WTC11 (cell line): ENCODE measurements around the gene OCSTAMP. TPM values are rescaled to one million over a fixed set of nuclear protein-coding genes. Genes with fewer than 3 reads are reported as not detected.

Experiments
- ATAC-seq: fragments of 200-7000 bp; cut with Tn5 transposase; 2 replicates; pipeline ENCODE4 v1.10.0; 2021; ENCODE audit warnings: mild to moderate bottlenecking, moderate library complexity
- CTCF ChIA-PET: fragments of 300-600 bp; sonication (Branson Sonifier 250); formaldehyde crosslinking; loops from one replicate; lab custom pipeline; 2021; ENCODE audit warnings: antibody characterized with exemption; lab: Charles Lee
- POLR2A ChIA-PET: fragments of 350-600 bp; sonication (Branson Sonifier 250); formaldehyde crosslinking; loops from one replicate; lab custom pipeline; 2021; ENCODE audit warnings: antibody characterized with exemption; lab: Charles Lee
- DNase-seq: peaks from one replicate; pipeline ENCODE4 v3.0.0; 2021; ENCODE audit warnings: low spot score
- H3K27ac Mint-ChIP-seq: 2 replicates; pipeline ENCODE4 v1.8.0; 2021; ENCODE audit warnings: mixed read lengths
- H3K27me3 Mint-ChIP-seq: 2 replicates; pipeline ENCODE4 v1.8.0; 2021; ENCODE audit warnings: low read depth, mild to moderate bottlenecking, moderate library complexity, mixed read lengths
- H3K36me3 Mint-ChIP-seq: 2 replicates; pipeline ENCODE4 v1.8.0; 2021; ENCODE audit warnings: mixed read lengths
- H3K4me1 Mint-ChIP-seq: 2 replicates; pipeline ENCODE4 v1.8.0; 2022; ENCODE audit warnings: mixed read lengths
- H3K4me3 Mint-ChIP-seq: 2 replicates; pipeline ENCODE4 v1.8.0; 2021; ENCODE audit warnings: mild to moderate bottlenecking, moderate library complexity, mixed read lengths
- H3K9me3 Mint-ChIP-seq: 2 replicates; pipeline ENCODE4 v1.8.0; 2021; ENCODE audit warnings: mixed read lengths
- CREB1 ChIP-seq: sonication (generic); formaldehyde crosslinking; IDR thresholded peaks from 2 replicates; pipeline ENCODE4 v1.8.0; 2023; ENCODE audit warnings: mild to moderate bottlenecking, missing genetic modification reagents
- ESRRA ChIP-seq: sonication (generic); formaldehyde crosslinking; IDR thresholded peaks from 2 replicates; pipeline ENCODE4 v1.8.1; 2022; ENCODE audit warnings: mild to moderate bottlenecking, missing genetic modification reagents, borderline replicate concordance
- KAT7 ChIP-seq: sonication (generic); formaldehyde crosslinking; IDR thresholded peaks from 2 replicates; pipeline ENCODE4 v1.8.1; 2023; ENCODE audit warnings: missing genetic modification reagents, mild to moderate bottlenecking, borderline replicate concordance
- NFYB ChIP-seq: sonication (generic); formaldehyde crosslinking; conservative IDR thresholded peaks from 2 replicates; pipeline ENCODE4 v1.8.0; 2022; ENCODE audit warnings: low read depth, missing genetic modification reagents
- NR1H2 ChIP-seq: sonication (generic); formaldehyde crosslinking; IDR thresholded peaks from 2 replicates; pipeline ENCODE4 v1.9.0; 2021; ENCODE audit warnings: mild to moderate bottlenecking, moderate library complexity, missing genetic modification reagents
- SMAD4 ChIP-seq: sonication (generic); formaldehyde crosslinking; IDR thresholded peaks from 2 replicates; pipeline ENCODE4 v1.8.0; 2022; ENCODE audit warnings: mild to moderate bottlenecking, missing genetic modification reagents
- ZNF121 ChIP-seq: sonication (generic); formaldehyde crosslinking; IDR thresholded peaks from 2 replicates; pipeline ENCODE4 v1.8.0; 2023; ENCODE audit warnings: missing genetic modification reagents
- ZNF263 ChIP-seq: sonication (generic); formaldehyde crosslinking; IDR thresholded peaks from 2 replicates; pipeline ENCODE4 v1.8.1; 2022; ENCODE audit warnings: low read depth, mild to moderate bottlenecking, moderate library complexity, missing genetic modification reagents
- ZNF317 ChIP-seq: sonication (generic); formaldehyde crosslinking; IDR thresholded peaks from 2 replicates; pipeline ENCODE4 v1.8.1; 2023; ENCODE audit warnings: low read depth, mild to moderate bottlenecking, moderate library complexity, missing genetic modification reagents, borderline replicate concordance
- ZNF671 ChIP-seq: fragments of 250-450 bp; sonication (Bioruptor Pico); IDR thresholded peaks from 2 replicates; pipeline ENCODE4 v1.8.0; 2021; ENCODE audit warnings: mild to moderate bottlenecking
- total RNA-seq: library from RNA; stranded (reverse); gene quantifications from 3 replicates; pipeline ENCODE4 v1.2.3, GENCODE V29; 2021
- TF ChIP-seq, protein P1 (sequence below): sonication (generic); formaldehyde crosslinking; IDR thresholded peaks from 2 replicates; pipeline ENCODE4 v1.8.0; 2022; ENCODE audit warnings: missing genetic modification reagents
- TF ChIP-seq, protein P2 (sequence below): sonication (generic); formaldehyde crosslinking; IDR thresholded peaks from 2 replicates; pipeline ENCODE4 v1.8.0; 2022; ENCODE audit warnings: mild to moderate bottlenecking, missing genetic modification reagents
- TF ChIP-seq, protein P3 (sequence below): sonication (generic); formaldehyde crosslinking; IDR thresholded peaks from 2 replicates; pipeline ENCODE4 v1.8.1; 2022; ENCODE audit warnings: low read depth, missing genetic modification reagents, borderline replicate concordance
- TF ChIP-seq, protein P4 (sequence below): fragments of 250-450 bp; sonication (Bioruptor Pico); conservative IDR thresholded peaks from 2 replicates; pipeline ENCODE4 v1.9.0; 2021; ENCODE audit warnings: mild to moderate bottlenecking

OCSTAMP gene
- total RNA-seq, 1 experiment from 2014 or later: not detected

DNA sequence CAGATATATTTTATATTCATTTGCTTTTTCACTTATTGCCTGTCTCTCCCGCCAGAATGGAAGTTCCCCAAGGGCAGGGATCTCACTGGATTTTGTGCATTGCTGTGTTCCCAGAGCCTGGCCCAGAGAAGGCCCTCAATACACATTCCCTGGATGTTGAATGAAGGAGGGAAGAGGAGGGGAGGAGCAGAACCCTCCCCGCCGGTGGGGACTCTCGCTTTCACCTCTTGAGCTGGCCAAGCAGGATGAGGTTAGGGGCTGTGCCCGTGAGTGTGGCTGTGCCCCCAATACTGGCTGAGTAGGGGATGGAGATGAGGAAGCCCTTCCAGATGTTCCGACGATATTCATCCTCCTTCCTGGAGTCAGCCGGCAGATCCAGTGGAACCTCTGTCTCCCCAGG lies 45.5 kb upstream of the OCSTAMP start (continued):
- TF ChIP-seq ZNF671 (CRISPR knock-in tag): no peak
- no peak for TF ChIP-seq ZNF121 (CRISPR knock-in tag)
- TF ChIP-seq NFYB: no peak
- TF ChIP-seq, protein P1, sequence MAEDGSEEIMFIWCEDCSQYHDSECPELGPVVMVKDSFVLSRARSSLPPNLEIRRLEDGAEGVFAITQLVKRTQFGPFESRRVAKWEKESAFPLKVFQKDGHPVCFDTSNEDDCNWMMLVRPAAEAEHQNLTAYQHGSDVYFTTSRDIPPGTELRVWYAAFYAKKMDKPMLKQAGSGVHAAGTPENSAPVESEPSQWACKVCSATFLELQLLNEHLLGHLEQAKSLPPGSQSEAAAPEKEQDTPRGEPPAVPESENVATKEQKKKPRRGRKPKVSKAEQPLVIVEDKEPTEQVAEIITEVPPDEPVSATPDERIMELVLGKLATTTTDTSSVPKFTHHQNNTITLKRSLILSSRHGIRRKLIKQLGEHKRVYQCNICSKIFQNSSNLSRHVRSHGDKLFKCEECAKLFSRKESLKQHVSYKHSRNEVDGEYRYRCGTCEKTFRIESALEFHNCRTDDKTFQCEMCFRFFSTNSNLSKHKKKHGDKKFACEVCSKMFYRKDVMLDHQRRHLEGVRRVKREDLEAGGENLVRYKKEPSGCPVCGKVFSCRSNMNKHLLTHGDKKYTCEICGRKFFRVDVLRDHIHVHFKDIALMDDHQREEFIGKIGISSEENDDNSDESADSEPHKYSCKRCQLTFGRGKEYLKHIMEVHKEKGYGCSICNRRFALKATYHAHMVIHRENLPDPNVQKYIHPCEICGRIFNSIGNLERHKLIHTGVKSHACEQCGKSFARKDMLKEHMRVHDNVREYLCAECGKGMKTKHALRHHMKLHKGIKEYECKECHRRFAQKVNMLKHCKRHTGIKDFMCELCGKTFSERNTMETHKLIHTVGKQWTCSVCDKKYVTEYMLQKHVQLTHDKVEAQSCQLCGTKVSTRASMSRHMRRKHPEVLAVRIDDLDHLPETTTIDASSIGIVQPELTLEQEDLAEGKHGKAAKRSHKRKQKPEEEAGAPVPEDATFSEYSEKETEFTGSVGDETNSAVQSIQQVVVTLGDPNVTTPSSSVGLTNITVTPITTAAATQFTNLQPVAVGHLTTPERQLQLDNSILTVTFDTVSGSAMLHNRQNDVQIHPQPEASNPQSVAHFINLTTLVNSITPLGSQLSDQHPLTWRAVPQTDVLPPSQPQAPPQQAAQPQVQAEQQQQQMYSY (CRISPR knock-in tag): no peak
- no peak for TF ChIP-seq ESRRA (CRISPR knock-in tag)
- no peak for TF ChIP-seq ZNF263 (CRISPR knock-in tag)
- TF ChIP-seq KAT7 (CRISPR knock-in tag): no peak
- TF ChIP-seq SMAD4 (CRISPR knock-in tag): no peak

- ChIA-PET CTCF (interaction anchor here (1.4 kb wide), 1 partner anchor 10 kb away, joined by 3 read pairs; no protein-coding TSS in a partner anchor), POLR2A (no interaction called here)
- H3K27ac Mint-ChIP-seq: no peak overlapping the region; the same call in 1 of the 2 replicates
- no peak overlapping the region for H3K4me3 Mint-ChIP-seq
- ATAC-seq: no peak
- H3K27me3 Mint-ChIP-seq: no peaks in the 10 kb centered on the region
- H3K9me3 Mint-ChIP-seq: peaks cover 6% of the 10 kb centered on the region
- peaks cover 6% of the 10 kb centered on the region for H3K36me3 Mint-ChIP-seq
- H3K4me1 Mint-ChIP-seq: peaks cover 23% of the 10 kb centered on the region
- TF ChIP-seq, protein P1 (CRISPR knock-in tag): no peak
- TF ChIP-seq CREB1 (CRISPR knock-in tag): no peak
- TF ChIP-seq, all 79 proteins: peak for 0
- no peak for DNase-seq
These were observed 44.3 kb upstream of the OCSTAMP start for GRCh38 chr20:46594725-46595124.

- Mint-ChIP-seq H3K27ac (no peak overlapping the region), H3K4me1 (peaks cover 23% of the 10 kb centered on the region), H3K27me3 (no peaks in the 10 kb centered on the region), H3K36me3 (peaks cover 13% of the 10 kb centered on the region), H3K9me3 (peaks cover 13% of the 10 kb centered on the region), H3K4me3 (no peak overlapping the region)
- peak; percentile 32 for DNase-seq
- ATAC-seq: peak; percentile 87
- POLR2A ChIA-PET: no interaction called here
- CTCF ChIA-PET: interaction anchor here (1.1 kb wide), 1 partner anchor 30 kb away, joined by 3 read pairs; no protein-coding TSS in a partner anchor
- TF ChIP-seq, protein P2, sequence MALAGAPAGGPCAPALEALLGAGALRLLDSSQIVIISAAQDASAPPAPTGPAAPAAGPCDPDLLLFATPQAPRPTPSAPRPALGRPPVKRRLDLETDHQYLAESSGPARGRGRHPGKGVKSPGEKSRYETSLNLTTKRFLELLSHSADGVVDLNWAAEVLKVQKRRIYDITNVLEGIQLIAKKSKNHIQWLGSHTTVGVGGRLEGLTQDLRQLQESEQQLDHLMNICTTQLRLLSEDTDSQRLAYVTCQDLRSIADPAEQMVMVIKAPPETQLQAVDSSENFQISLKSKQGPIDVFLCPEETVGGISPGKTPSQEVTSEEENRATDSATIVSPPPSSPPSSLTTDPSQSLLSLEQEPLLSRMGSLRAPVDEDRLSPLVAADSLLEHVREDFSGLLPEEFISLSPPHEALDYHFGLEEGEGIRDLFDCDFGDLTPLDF: no peak
- TF ChIP-seq ZNF317: no peak
- TF ChIP-seq, protein P3, sequence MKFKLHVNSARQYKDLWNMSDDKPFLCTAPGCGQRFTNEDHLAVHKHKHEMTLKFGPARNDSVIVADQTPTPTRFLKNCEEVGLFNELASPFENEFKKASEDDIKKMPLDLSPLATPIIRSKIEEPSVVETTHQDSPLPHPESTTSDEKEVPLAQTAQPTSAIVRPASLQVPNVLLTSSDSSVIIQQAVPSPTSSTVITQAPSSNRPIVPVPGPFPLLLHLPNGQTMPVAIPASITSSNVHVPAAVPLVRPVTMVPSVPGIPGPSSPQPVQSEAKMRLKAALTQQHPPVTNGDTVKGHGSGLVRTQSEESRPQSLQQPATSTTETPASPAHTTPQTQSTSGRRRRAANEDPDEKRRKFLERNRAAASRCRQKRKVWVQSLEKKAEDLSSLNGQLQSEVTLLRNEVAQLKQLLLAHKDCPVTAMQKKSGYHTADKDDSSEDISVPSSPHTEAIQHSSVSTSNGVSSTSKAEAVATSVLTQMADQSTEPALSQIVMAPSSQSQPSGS (CRISPR knock-in tag): no peak
- TF ChIP-seq, protein P4, sequence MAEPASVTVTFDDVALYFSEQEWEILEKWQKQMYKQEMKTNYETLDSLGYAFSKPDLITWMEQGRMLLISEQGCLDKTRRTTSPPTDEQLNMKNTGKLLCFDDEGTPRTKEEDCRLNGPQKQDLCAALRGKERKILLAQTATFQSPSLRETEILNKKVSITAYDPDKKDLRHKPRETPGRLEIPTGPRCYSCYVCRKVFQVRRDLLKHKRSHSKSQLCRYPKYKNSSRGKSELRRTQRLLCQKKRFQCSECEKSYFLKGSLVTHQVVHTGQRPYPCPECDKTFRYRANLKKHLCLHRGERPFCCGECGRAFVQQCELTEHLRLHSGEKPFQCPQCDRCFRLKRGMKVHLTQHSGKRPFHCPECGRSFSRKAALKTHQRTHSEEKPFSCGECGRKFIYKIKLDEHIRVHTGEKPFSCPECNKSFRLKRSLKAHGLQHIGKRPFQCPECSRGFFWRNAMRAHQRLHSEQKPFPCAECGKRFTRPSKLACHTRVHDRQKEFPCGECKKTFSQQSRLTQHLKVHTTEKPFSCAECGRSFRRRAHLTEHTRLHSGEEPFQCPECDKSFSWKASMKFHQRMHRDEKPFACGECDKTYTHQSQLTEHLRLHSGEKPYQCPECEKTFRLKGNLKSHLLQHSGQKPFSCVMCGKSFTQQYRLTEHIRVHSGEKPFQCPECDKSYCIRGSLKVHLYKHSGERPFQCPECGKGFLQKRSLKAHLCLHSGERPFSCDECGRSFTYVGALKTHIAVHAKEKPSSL (CRISPR knock-in tag): no peak
- no peak for TF ChIP-seq NR1H2 (CRISPR knock-in tag)
- TF ChIP-seq CREB1 (CRISPR knock-in tag): no peak
These were observed 42.3 kb upstream of the OCSTAMP start for GRCh38 chr20:46592580-46593362.
